DND-41 (cell line): ENCODE measurements around the gene METTL13.

Source experiments
- ATAC-seq: fragments of 200-7000 bp; cut with Tn5 transposase; 3 replicates; pipeline ENCODE4 v1.9.1; 2021; ENCODE audit warnings: low read depth; ENCODE audit not compliant: insufficient read depth
- DNase-seq: peaks from one replicate; pipeline ENCODE4 v3.0.0-alpha.2; 2020
- H2AFZ ChIP-seq: 2 replicates; pipeline ENCODE4 v1.6.0; 2012; ENCODE audit warnings: low read depth, low read length
- H3K27ac ChIP-seq: 2 replicates; pipeline ENCODE4 v1.5.1; 2012; ENCODE audit warnings: low read length, inconsistent platforms
- H3K27me3 ChIP-seq: fragments of 200-600 bp; sonication (generic); 2 replicates; pipeline ENCODE4 v1.6.0; 2012; ENCODE audit warnings: low read length, mild to moderate bottlenecking, inconsistent platforms; ENCODE audit not compliant: insufficient read depth, poor library complexity
- H3K36me3 ChIP-seq: 2 replicates; pipeline ENCODE4 v1.5.1; 2012; ENCODE audit warnings: low read length, inconsistent platforms; ENCODE audit not compliant: insufficient read depth
- H3K4me1 ChIP-seq: 2 replicates; pipeline ENCODE4 v1.5.1; 2012; ENCODE audit warnings: mild to moderate bottlenecking, low read length; ENCODE audit not compliant: insufficient read depth
- H3K4me2 ChIP-seq: 2 replicates; pipeline ENCODE4 v1.6.0; 2012; ENCODE audit warnings: mild to moderate bottlenecking, moderate library complexity, low read length, inconsistent platforms; ENCODE audit not compliant: insufficient read depth
- H3K4me3 ChIP-seq, 2 experiments: fragments of 200-600 bp in 1 of 2; shearing (Covaris generic) in 1 of 2; 2 replicates each; pipeline ENCODE4 v1.5.1; 2012 to 2016; ENCODE audit warnings: inconsistent platforms in 2 of 2, low read length in 2 of 2, mild to moderate bottlenecking in 2 of 2, low read depth in 1 of 2, moderate library complexity in 1 of 2
- H3K79me2 ChIP-seq: 2 replicates; pipeline ENCODE4 v1.6.0; 2012; ENCODE audit warnings: low read length, inconsistent platforms; ENCODE audit not compliant: insufficient read depth
- H3K9ac ChIP-seq: 2 replicates; pipeline ENCODE4 v1.6.0; 2012; ENCODE audit warnings: low read depth, mild to moderate bottlenecking, inconsistent platforms, low read length, moderate library complexity
- H3K9me3 ChIP-seq: 2 replicates; pipeline ENCODE4 v1.5.1; 2012; ENCODE audit warnings: low read length, moderate library complexity, mild to moderate bottlenecking, inconsistent platforms; ENCODE audit not compliant: insufficient read depth, severe bottlenecking
- H4K20me1 ChIP-seq: 2 replicates; pipeline ENCODE4 v1.6.0; 2012; ENCODE audit warnings: low read length; ENCODE audit not compliant: insufficient read depth
- EZH2 ChIP-seq: IDR thresholded peaks from 3 replicates; pipeline ENCODE4 v1.6.1; 2012; ENCODE audit warnings: borderline replicate concordance, low read depth, mild to moderate bottlenecking, moderate library complexity, low read length, inconsistent platforms; ENCODE audit not compliant: severe bottlenecking
- TF ChIP-seq, protein P1 (sequence below): IDR thresholded peaks from 2 replicates; pipeline ENCODE4 v1.5.1; 2012; ENCODE audit warnings: borderline replicate concordance, low read length, moderate library complexity, mild to moderate bottlenecking; ENCODE audit not compliant: poor library complexity, severe bottlenecking; ENCODE audit errors: extremely low read depth

Gene METTL13

GRCh38 chr1:171844381-171844780 lies 62.9 kb downstream of the METTL13 start:
- Histone ChIP-seq H3K4me3 (no peak overlapping the region), H3K9me3 (no peaks in the 10 kb centered on the region), H4K20me1 (no peaks in the 10 kb centered on the region), H3K4me1 (no peaks in the 10 kb centered on the region), H3K36me3 (no peaks in the 10 kb centered on the region), H3K27ac (no peak overlapping the region), H3K27me3 (peaks cover 3% of the 10 kb centered on the region), H3K9ac (no peak overlapping the region), H2AFZ (no peak overlapping the region), H3K4me2 (no peak overlapping the region), H3K79me2 (no peaks in the 10 kb centered on the region)
- TF ChIP-seq, protein P1, sequence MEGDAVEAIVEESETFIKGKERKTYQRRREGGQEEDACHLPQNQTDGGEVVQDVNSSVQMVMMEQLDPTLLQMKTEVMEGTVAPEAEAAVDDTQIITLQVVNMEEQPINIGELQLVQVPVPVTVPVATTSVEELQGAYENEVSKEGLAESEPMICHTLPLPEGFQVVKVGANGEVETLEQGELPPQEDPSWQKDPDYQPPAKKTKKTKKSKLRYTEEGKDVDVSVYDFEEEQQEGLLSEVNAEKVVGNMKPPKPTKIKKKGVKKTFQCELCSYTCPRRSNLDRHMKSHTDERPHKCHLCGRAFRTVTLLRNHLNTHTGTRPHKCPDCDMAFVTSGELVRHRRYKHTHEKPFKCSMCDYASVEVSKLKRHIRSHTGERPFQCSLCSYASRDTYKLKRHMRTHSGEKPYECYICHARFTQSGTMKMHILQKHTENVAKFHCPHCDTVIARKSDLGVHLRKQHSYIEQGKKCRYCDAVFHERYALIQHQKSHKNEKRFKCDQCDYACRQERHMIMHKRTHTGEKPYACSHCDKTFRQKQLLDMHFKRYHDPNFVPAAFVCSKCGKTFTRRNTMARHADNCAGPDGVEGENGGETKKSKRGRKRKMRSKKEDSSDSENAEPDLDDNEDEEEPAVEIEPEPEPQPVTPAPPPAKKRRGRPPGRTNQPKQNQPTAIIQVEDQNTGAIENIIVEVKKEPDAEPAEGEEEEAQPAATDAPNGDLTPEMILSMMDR, result no peak
- no peak for TF ChIP-seq EZH2
- DNase-seq, result no peak
- no peak for ATAC-seq

- Histone ChIP-seq H3K9ac (no peak overlapping the region), H3K27ac (no peak overlapping the region), H3K79me2 (no peaks in the 10 kb centered on the region), H3K4me3 (no peak overlapping the region), H3K9me3 (no peaks in the 10 kb centered on the region), H4K20me1 (no peaks in the 10 kb centered on the region), H3K27me3 (peaks cover 7% of the 10 kb centered on the region), H3K4me2 (no peak overlapping the region), H3K36me3 (no peaks in the 10 kb centered on the region), H3K4me1 (no peaks in the 10 kb centered on the region), H2AFZ (no peak overlapping the region)
- DNase-seq (no peak), ATAC-seq (no peak)
- TF ChIP-seq, protein P1, result no peak
- no peak for TF ChIP-seq EZH2
Measured at GRCh38 chr1:171845998-171846397, 64.5 kb downstream of the METTL13 start.
